OCI-M2 (cell line): ENCODE data around the gene BLZF1.
"Not testable (repeated sequence)": the region's sequence is repeated elsewhere in the genome, so short reads cannot be mapped to it uniquely, and the experiment has no call there.

Experiments used
- DNase-seq: peaks from one replicate; lab custom pipeline; 2025; ENCODE audit not compliant: unreplicated experiment; lab: John Stamatoyannopoulos, UW

Gene BLZF1

GRCh38 chr1:169348383-169349036 is 19.5 kb upstream of the BLZF1 start:
- no peak for DNase-seq

GRCh38 chr1:169360415-169360814 is 7.6 kb upstream of the BLZF1 start:
- no peak for DNase-seq

GRCh38 chr1:169361281-169361680 is 6.7 kb upstream of the BLZF1 start:
- DNase-seq = no peak

- no peak for DNase-seq
These were observed 4.8 kb upstream of the BLZF1 start for GRCh38 chr1:169363046-169363730.

- DNase-seq = no peak
These were observed 3.0 kb upstream of the BLZF1 start for GRCh38 chr1:169364948-169365347.

- DNase-seq = no peak
These were observed 804 bp upstream of the BLZF1 start for GRCh38 chr1:169367096-169367685.

- DNase-seq = no peak
These were observed 393 bp downstream of the BLZF1 start for GRCh38 chr1:169368406-169368769.

GRCh38 chr1:169371404-169371803 is 3.4 kb downstream of the BLZF1 start:
- no peak for DNase-seq

GRCh38 chr1:169381162-169381561 is 13.2 kb downstream of the BLZF1 start:
- DNase-seq = no peak

GRCh38 chr1:169383449-169383848 is 15.5 kb downstream of the BLZF1 start:
- no peak for DNase-seq

GRCh38 chr1:169387399-169387798 is 19.4 kb downstream of the BLZF1 start:
- no peak for DNase-seq

- DNase-seq = no peak
These were observed 22.3 kb downstream of the BLZF1 start for GRCh38 chr1:169390303-169390702.

GRCh38 chr1:169392406-169392805 is 24.4 kb downstream of the BLZF1 start:
- no peak for DNase-seq

GRCh38 chr1:169395955-169396354 is 28.0 kb downstream of the BLZF1 start:
- DNase-seq = no peak

GRCh38 chr1:169402578-169402977 is 34.6 kb downstream of the BLZF1 start:
- DNase-seq = not testable (repeated sequence)

GRCh38 chr1:169408340-169408739 is 40.3 kb downstream of the BLZF1 start:
- DNase-seq = not testable (repeated sequence)

- no peak for DNase-seq
These were observed 47.0 kb downstream of the BLZF1 start for GRCh38 chr1:169414952-169415351.

- DNase-seq = no peak
These were observed 53.3 kb downstream of the BLZF1 start for GRCh38 chr1:169421309-169421708.

- no peak for DNase-seq
These were observed 58.2 kb downstream of the BLZF1 start for GRCh38 chr1:169426174-169426705.

GRCh38 chr1:169427081-169427641 is 59.2 kb downstream of the BLZF1 start, which contains the start of gene CCDC181:
Gene CCDC181, minus strand, starts transcription at chr1:169427474. Its CDS starts 2,547 bp downstream, at chr1:169424927.
- no peak for DNase-seq
